ENCODE measurements around the gene STX17. TPM values are rescaled to one million over a fixed set of nuclear protein-coding genes. Genes with fewer than 3 reads are reported as not detected.

STX17 gene
- polyA plus RNA-seq, 1 experiment = 16.7 TPM

DNA sequence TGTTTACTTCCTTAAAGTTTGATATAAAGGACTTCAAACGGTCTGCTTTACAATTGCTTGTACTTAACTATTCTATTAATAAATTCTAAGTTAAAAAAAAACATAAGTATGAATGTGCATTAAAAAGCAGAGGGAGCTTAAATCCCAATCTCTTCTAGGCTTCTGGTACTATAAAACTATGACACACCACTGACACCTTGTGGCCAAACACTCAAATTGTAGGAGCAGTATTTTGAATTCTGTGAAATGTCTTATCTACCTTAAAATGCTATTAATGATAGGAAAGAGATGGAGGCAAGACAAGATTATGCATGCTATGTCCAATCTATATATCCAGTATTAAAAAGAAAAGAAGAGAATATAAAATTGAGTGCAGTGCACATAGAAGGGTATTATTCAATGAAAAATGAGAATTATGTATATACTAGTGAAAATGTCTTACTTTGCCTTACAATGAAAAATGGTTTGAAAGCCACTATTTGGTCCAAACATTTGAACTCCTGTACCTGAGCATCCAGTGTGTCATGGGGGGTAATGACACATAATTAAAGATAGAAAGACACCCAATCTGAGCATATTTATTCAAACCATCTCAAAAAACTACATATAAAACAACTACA lies 104.7 kb downstream of the STX17 start:
- CTCF ChIA-PET = interaction anchor here (0.8 to 1.0 kb wide), 7 partner anchors 16 to 788 kb away, joined by 3 to 5 read pairs (median 4); no protein-coding TSS in a partner anchor
- Histone ChIP-seq H3K9me3 (ENCODE audit: control insufficient read depth, insufficient read depth, low read length) (no peaks in the 10 kb centered on the region), H3K27me3 (ENCODE audit: control insufficient read depth, insufficient read depth, low read length) (no peaks in the 10 kb centered on the region), H3K27ac (ENCODE audit: low read depth, low read length) (no peak overlapping the region), H3K4me3 (ENCODE audit: low read depth, low read length) (no peak overlapping the region)
- POLR2A ChIA-PET = no interaction called here
- DNase-seq (ENCODE audit: low read depth, low spot score) = no peak
- TF ChIP-seq, protein P1, sequence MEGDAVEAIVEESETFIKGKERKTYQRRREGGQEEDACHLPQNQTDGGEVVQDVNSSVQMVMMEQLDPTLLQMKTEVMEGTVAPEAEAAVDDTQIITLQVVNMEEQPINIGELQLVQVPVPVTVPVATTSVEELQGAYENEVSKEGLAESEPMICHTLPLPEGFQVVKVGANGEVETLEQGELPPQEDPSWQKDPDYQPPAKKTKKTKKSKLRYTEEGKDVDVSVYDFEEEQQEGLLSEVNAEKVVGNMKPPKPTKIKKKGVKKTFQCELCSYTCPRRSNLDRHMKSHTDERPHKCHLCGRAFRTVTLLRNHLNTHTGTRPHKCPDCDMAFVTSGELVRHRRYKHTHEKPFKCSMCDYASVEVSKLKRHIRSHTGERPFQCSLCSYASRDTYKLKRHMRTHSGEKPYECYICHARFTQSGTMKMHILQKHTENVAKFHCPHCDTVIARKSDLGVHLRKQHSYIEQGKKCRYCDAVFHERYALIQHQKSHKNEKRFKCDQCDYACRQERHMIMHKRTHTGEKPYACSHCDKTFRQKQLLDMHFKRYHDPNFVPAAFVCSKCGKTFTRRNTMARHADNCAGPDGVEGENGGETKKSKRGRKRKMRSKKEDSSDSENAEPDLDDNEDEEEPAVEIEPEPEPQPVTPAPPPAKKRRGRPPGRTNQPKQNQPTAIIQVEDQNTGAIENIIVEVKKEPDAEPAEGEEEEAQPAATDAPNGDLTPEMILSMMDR (IDR thresholded peaks at IDR 0.05; ENCODE audit: low read depth, low read length) = peak; percentile 47

DNA sequence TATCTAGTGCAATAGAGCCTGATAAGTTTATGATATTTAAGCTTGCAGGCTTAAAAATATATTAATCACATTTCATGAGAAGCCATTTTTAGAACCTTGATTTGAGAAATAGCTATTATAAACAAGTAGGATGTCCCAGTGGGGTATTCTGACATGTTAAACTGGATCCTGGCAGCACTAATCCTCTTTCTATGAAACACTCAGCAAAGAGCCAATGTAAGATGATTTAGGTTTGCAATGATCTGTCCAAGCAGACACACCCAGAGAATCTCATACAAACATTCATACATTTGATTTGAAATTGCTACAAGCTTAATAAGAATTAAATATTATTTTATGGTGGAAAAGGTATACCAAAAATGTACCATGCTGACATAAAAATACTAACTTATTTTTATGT lies 105.8 kb downstream of the STX17 start:
- Histone ChIP-seq H3K4me3 (ENCODE audit: low read depth, low read length) (no peak overlapping the region), H3K9me3 (ENCODE audit: control insufficient read depth, insufficient read depth, low read length) (no peaks in the 10 kb centered on the region), H3K27ac (ENCODE audit: low read depth, low read length) (no peak overlapping the region), H3K27me3 (ENCODE audit: control insufficient read depth, insufficient read depth, low read length) (no peaks in the 10 kb centered on the region)
- DNase-seq (ENCODE audit: low read depth, low spot score) = no peak
- ChIA-PET CTCF (interaction anchor here (1.0 to 2.0 kb wide), 4 partner anchors 15 to 780 kb away, joined by 3 to 8 read pairs (median 6); no protein-coding TSS in a partner anchor), POLR2A (no interaction called here)
- TF ChIP-seq, protein P1 (IDR thresholded peaks at IDR 0.05; ENCODE audit: low read depth, low read length) = no peak

DNA sequence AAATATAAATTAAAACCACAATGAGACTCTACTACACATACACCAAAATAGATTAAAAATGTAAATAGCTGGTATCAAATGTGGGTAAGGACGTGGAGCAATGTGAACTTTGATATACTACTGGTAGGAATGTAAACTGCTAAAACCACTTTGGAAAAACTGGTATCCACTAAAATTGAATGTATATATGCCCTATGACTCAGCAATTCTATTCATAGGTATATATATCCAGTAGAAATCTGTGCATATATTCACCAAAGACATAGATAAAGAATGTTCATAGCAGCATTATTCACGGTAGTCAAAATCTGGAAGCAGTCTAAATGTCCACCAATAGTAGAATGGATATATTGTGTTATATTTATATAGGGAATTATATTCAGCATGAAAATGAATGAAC lies 107.1 kb downstream of the STX17 start:
- ChIA-PET CTCF (interaction anchor here (0.6 to 2.0 kb wide), 4 partner anchors 14 to 828 kb away, joined by 3 to 8 read pairs (median 6); no protein-coding TSS in a partner anchor), POLR2A (no interaction called here)
- H3K9me3 ChIP-seq (ENCODE audit: control insufficient read depth, insufficient read depth, low read length) = no peaks in the 10 kb centered on the region
- H3K27ac ChIP-seq (ENCODE audit: low read depth, low read length) = no peak overlapping the region
- no peak overlapping the region for H3K4me3 ChIP-seq (ENCODE audit: low read depth, low read length)
- no peak for DNase-seq (ENCODE audit: low read depth, low spot score)
- TF ChIP-seq, protein P1 (IDR thresholded peaks at IDR 0.05; ENCODE audit: low read depth, low read length) = peak; percentile 25; the same call in 1 of the 2 replicates
- H3K27me3 ChIP-seq (ENCODE audit: control insufficient read depth, insufficient read depth, low read length) = no peaks in the 10 kb centered on the region

DNA sequence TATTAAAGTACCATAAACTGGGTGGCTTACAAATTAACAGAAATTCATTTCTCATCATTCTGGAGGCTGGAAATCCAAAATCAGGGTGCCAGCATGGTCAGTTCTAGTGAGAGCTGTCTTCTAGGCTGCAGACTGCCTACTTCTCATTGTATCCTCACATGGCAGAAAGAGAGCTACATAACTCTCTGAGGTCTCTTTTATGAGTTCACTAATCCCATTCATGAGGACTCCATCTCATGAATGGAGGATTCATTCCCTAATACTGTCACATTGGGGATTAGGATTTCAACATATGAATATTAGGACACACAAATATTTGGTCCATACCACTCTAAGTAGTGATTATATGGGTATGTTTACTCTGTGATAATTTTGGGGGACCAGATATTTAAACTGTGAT lies 108.4 kb downstream of the STX17 start:
- Histone ChIP-seq H3K27ac (ENCODE audit: low read depth, low read length) (no peak overlapping the region), H3K9me3 (ENCODE audit: control insufficient read depth, insufficient read depth, low read length) (no peaks in the 10 kb centered on the region), H3K27me3 (ENCODE audit: control insufficient read depth, insufficient read depth, low read length) (no peaks in the 10 kb centered on the region), H3K4me3 (ENCODE audit: low read depth, low read length) (no peak overlapping the region)
- POLR2A ChIA-PET = no interaction called here
- DNase-seq (ENCODE audit: low read depth, low spot score) = no peak
- CTCF ChIA-PET = interaction anchor here (1.1 kb wide), 1 partner anchor 35 kb away, joined by 3 read pairs; no protein-coding TSS in a partner anchor
- TF ChIP-seq, protein P1 (IDR thresholded peaks at IDR 0.05; ENCODE audit: low read depth, low read length) = no peak

DNA sequence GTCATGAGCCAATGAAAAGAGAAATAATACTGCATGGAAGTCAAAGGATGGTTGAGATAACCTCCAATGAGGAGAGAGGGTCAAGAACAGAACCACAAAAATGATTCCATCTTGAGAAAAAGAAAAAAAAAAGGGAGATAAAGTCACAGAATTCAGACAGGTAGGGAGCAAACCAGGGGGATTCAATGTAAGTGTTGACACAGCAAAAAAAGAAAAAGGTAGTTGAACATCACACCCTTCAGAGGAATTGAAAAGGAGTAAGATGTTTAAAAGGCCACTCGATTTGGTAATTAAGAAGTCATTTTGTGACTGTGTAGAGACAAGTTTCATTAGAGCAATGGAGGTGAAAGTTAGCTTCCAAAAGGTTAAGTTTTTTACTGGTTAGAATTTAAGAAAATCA lies 113.1 kb downstream of the STX17 start:
- no peaks in the 10 kb centered on the region for H3K9me3 ChIP-seq (ENCODE audit: control insufficient read depth, insufficient read depth, low read length)
- no peak overlapping the region for H3K4me3 ChIP-seq (ENCODE audit: low read depth, low read length)
- ChIA-PET CTCF (interaction anchor here (1.6 kb wide), 1 partner anchor 8 kb away, joined by 4 read pairs; no protein-coding TSS in a partner anchor), POLR2A (no interaction called here)
- H3K27me3 ChIP-seq (ENCODE audit: control insufficient read depth, insufficient read depth, low read length) = no peaks in the 10 kb centered on the region
- DNase-seq (ENCODE audit: low read depth, low spot score) = no peak
- TF ChIP-seq, protein P1 (IDR thresholded peaks at IDR 0.05; ENCODE audit: low read depth, low read length) = no peak
- H3K27ac ChIP-seq (ENCODE audit: low read depth, low read length) = no peak overlapping the region
